HepG2 (cell line): ENCODE data around the gene SCGB3A2. TPM values are rescaled to one million over a fixed set of nuclear protein-coding genes. Genes with fewer than 3 reads are reported as not detected.

Experiments
- CENPT ChIP-seq: sonication (generic); formaldehyde crosslinking; IDR thresholded peaks from 2 replicates; pipeline ENCODE4 v1.8.0; 2022; ENCODE audit warnings: low read depth, mild to moderate bottlenecking, moderate library complexity, missing genetic modification reagents
- GZF1 ChIP-seq: sonication (generic); formaldehyde crosslinking; IDR thresholded peaks from 2 replicates; pipeline ENCODE4 v1.5.1; 2020; ENCODE audit warnings: mild to moderate bottlenecking, missing genetic modification reagents
- MED8 ChIP-seq: sonication (generic); formaldehyde crosslinking; IDR thresholded peaks from 2 replicates; pipeline ENCODE4 v1.8.1; 2023; ENCODE audit warnings: mild to moderate bottlenecking, missing genetic modification reagents; ENCODE audit not compliant: insufficient replicate concordance
- RBM39 ChIP-seq: fragments of 200-400 bp; formaldehyde crosslinking; IDR thresholded peaks from one replicate; pipeline ENCODE4 v1.6.1; 2018; ENCODE audit warnings: antibody characterized with exemption, mild to moderate bottlenecking, low read depth, low read length; ENCODE audit not compliant: poor library complexity, severe bottlenecking
- RFXANK ChIP-seq: IDR thresholded peaks from 2 replicates; pipeline ENCODE4 v1.6.1; 2016
- SRY ChIP-seq: sonication (generic); formaldehyde crosslinking; IDR thresholded peaks from 2 replicates; pipeline ENCODE4 v1.8.0; 2022; ENCODE audit warnings: mild to moderate bottlenecking, missing genetic modification reagents
- ZBTB7A ChIP-seq: sonication (generic); formaldehyde crosslinking; IDR thresholded peaks from 2 replicates; pipeline ENCODE4 v1.8.0; 2022; ENCODE audit warnings: mild to moderate bottlenecking, missing genetic modification reagents
- ZFP36L2 ChIP-seq: sonication (generic); formaldehyde crosslinking; IDR thresholded peaks from 2 replicates; pipeline ENCODE4 v1.4.0; 2020; ENCODE audit warnings: missing genetic modification reagents
- ZFP62 ChIP-seq: sonication (generic); formaldehyde crosslinking; IDR thresholded peaks from 2 replicates; pipeline ENCODE4 v1.4.0; 2020; ENCODE audit warnings: missing genetic modification reagents
- ZNF143 ChIP-seq: sonication (generic); formaldehyde crosslinking; IDR thresholded peaks from 2 replicates; pipeline ENCODE4 v1.4.0; 2020; ENCODE audit warnings: missing genetic modification reagents
- ZNF180 ChIP-seq: sonication (generic); formaldehyde crosslinking; IDR thresholded peaks from 2 replicates; pipeline ENCODE4 v1.4.0; 2020; ENCODE audit warnings: low read depth, missing genetic modification reagents, borderline replicate concordance
- ZNF558 ChIP-seq: sonication (generic); formaldehyde crosslinking; IDR thresholded peaks from 2 replicates; pipeline ENCODE4 v1.9.0; 2022; ENCODE audit warnings: mild to moderate bottlenecking, missing genetic modification reagents, borderline replicate concordance
- polyA plus RNA-seq, 8 experiments: library from polyadenylated mRNA; depleted of rRNA in 3 of 8; stranded (reverse) in 7 of 8; unstranded in 1 of 8; fragments of >200 nt; fragmentation: Illumina TruSeq in 4 of 8; extraction: Trizol in 4 of 8; gene quantifications; 2 replicates each; pipeline versions ENCODE4 v1.2.1 to v1.2.3, GENCODE V29; 2011 to 2016; ENCODE audit warnings: low read depth in 4 of 8, missing spikeins in 1 of 8, mixed read lengths in 1 of 8; ENCODE audit not compliant: insufficient read depth in 1 of 8
- total RNA-seq, 5 experiments: library from RNA; depleted of rRNA; stranded (reverse); fragments of >200 nt; fragmentation: Illumina TruSeq; extraction: Trizol; gene quantifications; 2 replicates each; pipeline ENCODE4 v1.2.3, GENCODE V29; 2016; ENCODE audit warnings: low read depth in 1 of 5
- TF ChIP-seq, protein P1 (sequence below), 2 experiments: sonication (generic) in 1 of 2; formaldehyde crosslinking in 1 of 2; IDR thresholded peaks; 2 replicates each; pipeline versions ENCODE4 v1.4.0 to v1.6.1; 2016 to 2020; ENCODE audit warnings: borderline replicate concordance in 1 of 2, low read depth in 1 of 2, mild to moderate bottlenecking in 1 of 2, missing genetic modification reagents in 1 of 2
- TF ChIP-seq, protein P2 (sequence below): sonication (generic); formaldehyde crosslinking; IDR thresholded peaks from 2 replicates; pipeline ENCODE4 v1.8.0; 2022; ENCODE audit warnings: low read depth, missing genetic modification reagents
- TF ChIP-seq, protein P3 (sequence below): IDR thresholded peaks from 2 replicates; pipeline ENCODE4 v1.6.1; 2016
- TF ChIP-seq, protein P4 (sequence below): sonication (generic); formaldehyde crosslinking; IDR thresholded peaks from 2 replicates; pipeline ENCODE4 v1.9.0; 2021; ENCODE audit warnings: mild to moderate bottlenecking, missing genetic modification reagents

SCGB3A2 gene
- total and polyA plus RNA-seq, 2 of the 13 experiments (the other 11 are each of a cell fraction or from before 2014, with no cell fraction given): not detected

DNA sequence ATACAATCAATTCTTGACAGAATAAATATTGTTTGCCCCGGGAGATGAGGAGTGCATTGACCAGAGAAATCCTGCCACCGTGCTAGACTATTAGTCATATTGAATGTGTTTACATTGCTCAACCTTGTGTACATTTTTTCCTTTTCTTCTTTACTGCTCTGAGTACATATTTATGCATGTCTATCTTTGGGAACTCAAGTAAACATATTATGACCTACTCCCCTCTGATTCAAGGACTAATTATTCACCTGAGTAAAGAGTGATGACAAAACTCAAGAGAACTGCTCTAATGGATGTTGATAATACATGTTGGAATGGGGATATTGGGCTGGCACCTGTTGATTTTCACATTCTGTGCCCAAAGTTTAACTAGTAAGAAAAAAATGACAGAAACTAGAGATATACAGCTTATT is 43.1 kb upstream of the SCGB3A2 start (continued):
- TF ChIP-seq, protein P1, sequence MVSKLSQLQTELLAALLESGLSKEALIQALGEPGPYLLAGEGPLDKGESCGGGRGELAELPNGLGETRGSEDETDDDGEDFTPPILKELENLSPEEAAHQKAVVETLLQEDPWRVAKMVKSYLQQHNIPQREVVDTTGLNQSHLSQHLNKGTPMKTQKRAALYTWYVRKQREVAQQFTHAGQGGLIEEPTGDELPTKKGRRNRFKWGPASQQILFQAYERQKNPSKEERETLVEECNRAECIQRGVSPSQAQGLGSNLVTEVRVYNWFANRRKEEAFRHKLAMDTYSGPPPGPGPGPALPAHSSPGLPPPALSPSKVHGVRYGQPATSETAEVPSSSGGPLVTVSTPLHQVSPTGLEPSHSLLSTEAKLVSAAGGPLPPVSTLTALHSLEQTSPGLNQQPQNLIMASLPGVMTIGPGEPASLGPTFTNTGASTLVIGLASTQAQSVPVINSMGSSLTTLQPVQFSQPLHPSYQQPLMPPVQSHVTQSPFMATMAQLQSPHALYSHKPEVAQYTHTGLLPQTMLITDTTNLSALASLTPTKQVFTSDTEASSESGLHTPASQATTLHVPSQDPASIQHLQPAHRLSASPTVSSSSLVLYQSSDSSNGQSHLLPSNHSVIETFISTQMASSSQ (IDR thresholded peaks at IDR 0.05; ENCODE audit: low read depth): peak; percentile 99
- TF ChIP-seq, protein P1 (CRISPR knock-in tag; IDR thresholded peaks at IDR 0.05; ENCODE audit: borderline replicate concordance): peak; percentile 99
- TF ChIP-seq CENPT (CRISPR knock-in tag) (no peak), ZNF180 (CRISPR knock-in tag) (no peak), GZF1 (CRISPR knock-in tag) (no peak), ZNF143 (CRISPR knock-in tag) (no peak), ZFP36L2 (CRISPR knock-in tag) (0 out of 2 replicates have a peak, but pooled peaks have one; percentile 51), ZNF558 (no peak; the same call in 1 of the 2 replicates), ZBTB7A (peak; percentile 29; the same call in 1 of the 2 replicates), RBM39 (no peak), ZFP62 (no peak), MED8 (no peak), SRY (CRISPR knock-in tag) (no peak; the same call in 1 of the 2 replicates), RFXANK (peak; percentile 72; the same call in 1 of the 2 replicates)
- TF ChIP-seq, protein P2, sequence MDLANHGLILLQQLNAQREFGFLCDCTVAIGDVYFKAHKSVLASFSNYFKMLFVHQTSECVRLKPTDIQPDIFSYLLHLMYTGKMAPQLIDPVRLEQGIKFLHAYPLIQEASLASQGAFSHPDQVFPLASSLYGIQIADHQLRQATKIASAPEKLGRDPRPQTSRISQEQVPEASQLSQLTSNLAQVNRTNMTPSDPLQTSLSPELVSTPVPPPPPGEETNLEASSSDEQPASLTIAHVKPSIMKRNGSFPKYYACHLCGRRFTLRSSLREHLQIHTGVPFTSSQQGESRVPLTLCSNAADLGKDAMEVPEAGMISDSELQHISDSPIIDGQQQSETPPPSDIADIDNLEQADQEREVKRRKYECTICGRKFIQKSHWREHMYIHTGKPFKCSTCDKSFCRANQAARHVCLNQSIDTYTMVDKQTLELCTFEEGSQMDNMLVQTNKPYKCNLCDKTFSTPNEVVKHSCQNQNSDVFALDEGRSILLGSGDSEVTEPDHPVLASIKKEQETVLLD (CRISPR knock-in tag): 0 out of 2 replicates have a peak, but pooled peaks have one; percentile 51
- TF ChIP-seq, protein P3, sequence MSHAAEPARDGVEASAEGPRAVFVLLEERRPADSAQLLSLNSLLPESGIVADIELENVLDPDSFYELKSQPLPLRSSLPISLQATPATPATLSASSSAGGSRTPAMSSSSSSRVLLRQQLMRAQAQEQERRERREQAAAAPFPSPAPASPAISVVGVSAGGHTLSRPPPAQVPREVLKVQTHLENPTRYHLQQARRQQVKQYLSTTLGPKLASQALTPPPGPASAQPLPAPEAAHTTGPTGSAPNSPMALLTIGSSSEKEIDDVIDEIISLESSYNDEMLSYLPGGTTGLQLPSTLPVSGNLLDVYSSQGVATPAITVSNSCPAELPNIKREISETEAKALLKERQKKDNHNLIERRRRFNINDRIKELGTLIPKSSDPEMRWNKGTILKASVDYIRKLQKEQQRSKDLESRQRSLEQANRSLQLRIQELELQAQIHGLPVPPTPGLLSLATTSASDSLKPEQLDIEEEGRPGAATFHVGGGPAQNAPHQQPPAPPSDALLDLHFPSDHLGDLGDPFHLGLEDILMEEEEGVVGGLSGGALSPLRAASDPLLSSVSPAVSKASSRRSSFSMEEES: peak; percentile 85; the same call in 1 of the 2 replicates
- TF ChIP-seq, protein P4, sequence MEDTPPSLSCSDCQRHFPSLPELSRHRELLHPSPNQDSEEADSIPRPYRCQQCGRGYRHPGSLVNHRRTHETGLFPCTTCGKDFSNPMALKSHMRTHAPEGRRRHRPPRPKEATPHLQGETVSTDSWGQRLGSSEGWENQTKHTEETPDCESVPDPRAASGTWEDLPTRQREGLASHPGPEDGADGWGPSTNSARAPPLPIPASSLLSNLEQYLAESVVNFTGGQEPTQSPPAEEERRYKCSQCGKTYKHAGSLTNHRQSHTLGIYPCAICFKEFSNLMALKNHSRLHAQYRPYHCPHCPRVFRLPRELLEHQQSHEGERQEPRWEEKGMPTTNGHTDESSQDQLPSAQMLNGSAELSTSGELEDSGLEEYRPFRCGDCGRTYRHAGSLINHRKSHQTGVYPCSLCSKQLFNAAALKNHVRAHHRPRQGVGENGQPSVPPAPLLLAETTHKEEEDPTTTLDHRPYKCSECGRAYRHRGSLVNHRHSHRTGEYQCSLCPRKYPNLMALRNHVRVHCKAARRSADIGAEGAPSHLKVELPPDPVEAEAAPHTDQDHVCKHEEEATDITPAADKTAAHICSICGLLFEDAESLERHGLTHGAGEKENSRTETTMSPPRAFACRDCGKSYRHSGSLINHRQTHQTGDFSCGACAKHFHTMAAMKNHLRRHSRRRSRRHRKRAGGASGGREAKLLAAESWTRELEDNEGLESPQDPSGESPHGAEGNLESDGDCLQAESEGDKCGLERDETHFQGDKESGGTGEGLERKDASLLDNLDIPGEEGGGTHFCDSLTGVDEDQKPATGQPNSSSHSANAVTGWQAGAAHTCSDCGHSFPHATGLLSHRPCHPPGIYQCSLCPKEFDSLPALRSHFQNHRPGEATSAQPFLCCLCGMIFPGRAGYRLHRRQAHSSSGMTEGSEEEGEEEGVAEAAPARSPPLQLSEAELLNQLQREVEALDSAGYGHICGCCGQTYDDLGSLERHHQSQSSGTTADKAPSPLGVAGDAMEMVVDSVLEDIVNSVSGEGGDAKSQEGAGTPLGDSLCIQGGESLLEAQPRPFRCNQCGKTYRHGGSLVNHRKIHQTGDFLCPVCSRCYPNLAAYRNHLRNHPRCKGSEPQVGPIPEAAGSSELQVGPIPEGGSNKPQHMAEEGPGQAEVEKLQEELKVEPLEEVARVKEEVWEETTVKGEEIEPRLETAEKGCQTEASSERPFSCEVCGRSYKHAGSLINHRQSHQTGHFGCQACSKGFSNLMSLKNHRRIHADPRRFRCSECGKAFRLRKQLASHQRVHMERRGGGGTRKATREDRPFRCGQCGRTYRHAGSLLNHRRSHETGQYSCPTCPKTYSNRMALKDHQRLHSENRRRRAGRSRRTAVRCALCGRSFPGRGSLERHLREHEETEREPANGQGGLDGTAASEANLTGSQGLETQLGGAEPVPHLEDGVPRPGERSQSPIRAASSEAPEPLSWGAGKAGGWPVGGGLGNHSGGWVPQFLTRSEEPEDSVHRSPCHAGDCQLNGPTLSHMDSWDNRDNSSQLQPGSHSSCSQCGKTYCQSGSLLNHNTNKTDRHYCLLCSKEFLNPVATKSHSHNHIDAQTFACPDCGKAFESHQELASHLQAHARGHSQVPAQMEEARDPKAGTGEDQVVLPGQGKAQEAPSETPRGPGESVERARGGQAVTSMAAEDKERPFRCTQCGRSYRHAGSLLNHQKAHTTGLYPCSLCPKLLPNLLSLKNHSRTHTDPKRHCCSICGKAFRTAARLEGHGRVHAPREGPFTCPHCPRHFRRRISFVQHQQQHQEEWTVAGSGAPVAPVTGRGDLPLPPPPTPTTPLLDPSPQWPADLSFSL (CRISPR knock-in tag): no peak
